GM19397 (cell line): ENCODE results near the gene SMC4.

ENCODE experiments used
- ATAC-seq: cut with Tn5 transposase; IDR thresholded peaks from one replicate; pipeline ENCODE4 v1.9.1; 2021; ENCODE audit warnings: mild to moderate bottlenecking, moderate library complexity; ENCODE audit not compliant: unreplicated experiment

Gene SMC4

GRCh38 chr3:160394009-160394392, 5.4 kb upstream of the SMC4 start:
- ATAC-seq: no peak

- ATAC-seq: no peak
Observed at GRCh38 chr3:160395297-160395696, 4.2 kb upstream of the SMC4 start.

DNA sequence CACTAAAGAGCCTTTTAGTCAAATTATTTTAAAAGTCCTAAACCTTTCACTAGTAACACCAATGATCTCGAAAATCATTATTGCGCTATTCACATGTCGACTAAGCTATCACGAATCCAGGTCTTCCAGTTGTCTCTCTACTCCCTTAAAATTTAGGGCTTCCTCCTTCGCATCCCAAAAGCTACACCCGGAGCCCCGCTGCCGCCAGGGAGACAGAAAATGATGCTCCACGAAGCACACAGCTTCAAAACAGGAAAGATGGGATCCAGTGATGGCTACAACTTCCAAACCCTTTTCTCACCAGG, 678 bp upstream of the SMC4 start:
- peak; percentile 5 for ATAC-seq

DNA sequence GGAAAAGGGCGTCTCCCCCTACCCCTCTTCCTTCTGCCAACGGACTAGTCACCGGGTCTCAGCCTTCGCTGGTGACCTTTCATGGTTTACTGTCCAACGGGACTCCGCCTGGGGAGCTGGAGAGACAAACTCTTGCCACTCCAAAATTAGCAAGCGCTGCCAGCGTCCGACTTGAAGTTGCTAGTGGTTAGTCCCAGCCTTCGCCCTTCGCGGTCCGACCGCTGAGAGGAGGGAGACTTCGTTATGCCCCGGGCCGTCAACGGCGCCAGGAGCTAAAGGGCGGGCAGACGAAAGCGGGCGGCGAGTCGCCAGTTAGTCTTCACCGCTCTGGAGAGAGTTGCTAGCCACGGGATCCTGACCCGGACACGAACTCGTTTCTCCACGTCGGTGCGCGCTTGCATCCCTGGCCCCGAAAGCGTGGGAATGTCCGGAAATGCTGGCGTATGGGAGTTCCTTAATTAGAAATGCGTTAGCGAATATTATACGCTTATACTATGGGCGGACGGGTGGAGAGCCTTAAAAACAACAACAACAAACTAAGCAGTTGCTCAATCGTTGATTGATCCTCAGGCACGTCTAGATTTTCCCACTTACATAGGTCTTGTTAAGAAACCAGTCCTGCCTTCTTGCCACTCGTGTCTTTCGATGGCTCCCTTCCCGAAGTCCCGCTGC, 716 bp downstream of the SMC4 start:
- ATAC-seq: peak; percentile 16

DNA sequence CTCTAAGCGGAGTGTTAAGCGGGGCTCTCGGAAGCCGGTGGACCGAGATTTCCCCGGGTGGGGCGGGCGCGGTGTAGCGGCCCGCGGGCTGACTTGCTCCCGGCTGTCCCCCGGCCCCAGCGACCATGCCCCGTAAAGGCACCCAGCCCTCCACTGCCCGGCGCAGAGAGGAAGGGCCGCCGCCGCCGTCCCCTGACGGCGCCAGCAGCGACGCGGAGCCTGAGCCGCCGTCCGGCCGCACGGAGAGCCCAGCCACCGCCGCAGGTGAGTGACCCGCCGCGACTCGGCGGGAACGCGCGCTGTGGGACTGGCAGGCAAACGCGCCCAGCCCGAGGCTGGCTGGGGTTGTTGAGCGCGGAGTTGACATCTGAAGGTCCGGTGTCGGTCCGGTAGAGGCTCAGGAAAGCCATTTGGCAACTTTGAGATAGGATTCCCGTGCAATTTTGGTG, 1.3 kb downstream of the SMC4 start:
- peak; percentile 24 for ATAC-seq

DNA sequence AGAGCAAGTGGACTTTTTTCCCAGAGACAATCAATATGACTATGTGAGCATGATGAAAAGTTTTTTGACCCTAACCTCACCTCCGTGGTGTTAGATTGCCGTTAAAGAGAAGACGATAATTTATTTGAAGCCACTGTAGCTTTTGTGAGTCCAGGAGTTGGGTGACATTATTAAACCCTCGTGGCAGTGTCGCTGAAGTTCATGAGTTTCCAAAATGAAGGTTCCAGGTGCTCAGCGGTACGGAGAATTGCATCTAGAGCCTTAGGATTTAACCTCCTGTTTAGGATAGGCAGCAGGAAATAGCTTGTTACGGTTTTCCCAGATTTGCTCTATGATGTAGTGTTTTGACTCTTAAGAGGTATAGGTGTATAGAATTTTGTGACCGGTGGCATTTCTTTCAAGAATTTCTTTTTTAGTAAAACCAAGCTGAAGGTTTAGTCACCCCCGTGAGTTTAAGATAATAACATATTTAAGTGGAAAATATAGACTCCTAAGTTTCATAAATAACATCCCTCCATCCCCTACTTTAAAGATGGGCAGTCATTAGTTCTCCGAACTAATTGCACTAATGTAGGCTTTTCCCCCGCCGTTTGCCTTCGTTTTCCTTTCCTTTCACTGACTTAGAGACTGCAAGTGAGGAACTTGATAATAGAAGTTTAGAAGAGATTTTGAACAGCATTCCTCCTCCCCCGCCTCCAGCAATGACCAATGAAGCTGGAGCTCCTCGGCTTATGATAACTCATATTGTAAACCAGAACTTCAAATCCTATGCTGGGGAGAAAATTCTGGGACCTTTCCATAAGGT, 2.0 kb downstream of the SMC4 start:
- no peak for ATAC-seq

GRCh38 chr3:160402221-160403027, 3.0 kb downstream of the SMC4 start:
- ATAC-seq: no peak

- ATAC-seq: no peak
Observed at GRCh38 chr3:160403028-160403545, 3.6 kb downstream of the SMC4 start.

GRCh38 chr3:160403796-160404470, 4.5 kb downstream of the SMC4 start:
- no peak for ATAC-seq

- no peak for ATAC-seq
Observed at GRCh38 chr3:160409812-160410610, 10.6 kb downstream of the SMC4 start.

GRCh38 chr3:160412477-160412876, 13.0 kb downstream of the SMC4 start:
- no peak for ATAC-seq

GRCh38 chr3:160413613-160414248, 14.3 kb downstream of the SMC4 start:
- ATAC-seq: no peak

DNA sequence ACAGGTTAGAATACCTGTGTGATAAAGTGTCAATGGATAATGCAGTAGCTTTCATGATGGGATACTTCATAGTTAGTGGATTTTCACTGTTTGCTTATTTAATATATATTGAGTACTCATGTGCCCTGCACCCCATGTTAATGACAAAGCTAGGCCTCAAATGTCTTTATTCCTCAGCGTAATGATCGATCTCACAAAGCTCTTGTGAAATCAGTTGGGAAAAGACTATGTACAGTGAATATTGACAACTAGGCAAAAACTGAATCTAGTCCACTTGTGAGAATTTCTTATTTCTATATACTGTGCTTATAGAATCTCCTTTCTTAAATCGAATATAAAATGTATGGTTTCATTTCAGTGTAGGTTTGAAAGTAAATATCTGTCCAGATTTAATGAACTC, 17.9 kb downstream of the SMC4 start:
- ATAC-seq: no peak

GRCh38 chr3:160427832-160428424, 28.5 kb downstream of the SMC4 start:
- no peak for ATAC-seq

DNA sequence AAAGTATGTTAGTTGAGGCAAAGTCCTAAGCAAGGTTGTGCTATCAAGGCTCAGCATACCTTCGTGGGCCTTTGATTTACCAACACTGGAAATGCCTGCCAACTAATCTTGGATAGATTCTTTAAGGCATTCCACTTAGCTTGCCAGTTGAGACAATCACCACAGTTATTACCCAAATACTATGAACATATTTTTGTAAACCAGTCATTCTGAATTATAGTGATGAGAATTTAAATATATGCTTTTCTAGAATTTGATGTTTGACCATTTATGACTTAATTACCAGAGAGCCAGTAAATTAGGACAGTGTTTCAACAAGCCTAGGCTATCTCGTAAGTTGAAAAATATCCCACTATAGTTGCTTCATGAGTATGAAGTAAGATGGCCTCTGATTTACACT, 34.6 kb downstream of the SMC4 start:
- no peak for ATAC-seq

- ATAC-seq: no peak
Observed at GRCh38 chr3:160435095-160435494, 35.6 kb downstream of the SMC4 start.

- no peak for ATAC-seq
Observed at GRCh38 chr3:160435747-160436146, 36.3 kb downstream of the SMC4 start.

DNA sequence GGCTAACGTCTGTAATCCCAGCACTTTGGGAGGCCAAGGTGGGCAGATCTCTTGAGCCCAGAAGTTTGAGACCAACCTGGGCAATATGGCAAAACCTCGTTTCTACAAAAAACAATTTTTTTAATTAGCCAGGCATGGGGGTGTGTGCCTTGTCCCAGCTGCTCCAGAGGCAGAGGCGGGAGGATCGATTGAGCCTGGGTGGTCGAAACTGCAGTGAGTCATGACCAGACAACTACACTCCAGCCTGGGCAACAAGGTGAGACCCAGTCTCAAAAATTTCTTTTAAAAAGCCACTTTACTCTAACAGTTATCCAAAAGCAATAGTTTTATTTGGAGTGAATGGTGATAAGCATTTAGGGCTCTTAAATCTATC, 37.6 kb downstream of the SMC4 start:
- ATAC-seq: no peak

- ATAC-seq: no peak
Observed at GRCh38 chr3:160440687-160441086, 41.2 kb downstream of the SMC4 start.
